ENCODE results near the gene APOM.

- TF ChIP-seq CTCF (IDR thresholded peaks at IDR 0.05) (peak; percentile 19), EZH2 (IDR thresholded peaks at IDR 0.05) (peak; percentile 54), EZH2phosphoT487 (IDR thresholded peaks at IDR 0.05) (peak; percentile 7)
Measured at GRCh38 chr6:31681135-31681671, 25.5 kb downstream of the APOM start.
